Upper lobe of left lung (tissue), 6 donors: ENCODE data around the gene RIBC2. TPM values are rescaled to one million over a fixed set of nuclear protein-coding genes. Genes with fewer than 3 reads are reported as not detected.

Source experiments
- ATAC-seq, 2 donors: fragments of 200-7000 bp; cut with Tn5 transposase; one replicate each; pipeline ENCODE4 v1.9.1; 2022; ENCODE audit warnings: mild to moderate bottlenecking in 2 of 2, moderate library complexity in 2 of 2; ENCODE audit not compliant: low FRiP score in 2 of 2
- DNase-seq, 2 donors: peaks; one replicate each; pipeline ENCODE4 v3.0.0-alpha.2; 2019 to 2020
- H3K27ac ChIP-seq, 4 donors: fragments of 200-600 bp; sonication (generic); one replicate each; pipeline ENCODE4 v1.5.1; 2016 to 2019
- H3K27me3 ChIP-seq, 4 donors: fragments of 200-600 bp; sonication (generic); one replicate each; pipeline ENCODE4 v1.5.1; 2017 to 2019
- H3K36me3 ChIP-seq, 4 donors: fragments of 200-600 bp; sonication (generic); one replicate each; pipeline ENCODE4 v1.5.1; 2016 to 2019
- H3K4me1 ChIP-seq, 4 donors: fragments of 200-600 bp; sonication (generic); one replicate each; pipeline ENCODE4 v1.5.1; 2018 to 2019
- H3K4me3 ChIP-seq, 4 donors: fragments of 200-600 bp; sonication (generic); one replicate each; pipeline ENCODE4 v1.5.1; 2017 to 2019; ENCODE audit warnings: mild to moderate bottlenecking in 2 of 4, moderate library complexity in 1 of 4
- H3K9me3 ChIP-seq, 4 donors: fragments of 200-600 bp; sonication (generic); one replicate each; pipeline ENCODE4 v1.5.1; 2018 to 2019
- CTCF ChIP-seq, 6 experiments: fragments of 450-650 bp in 4 of 6; fragments of 200-600 bp in 2 of 6; sonication (generic) in 2 of 6; IDR thresholded peaks; one replicate each; pipeline ENCODE4 v1.5.1; 2016 to 2019; ENCODE audit warnings: antibody characterized with exemption in 6 of 6
- EP300 ChIP-seq, 4 donors: sonication (generic); formaldehyde crosslinking; IDR thresholded peaks; one replicate each; pipeline ENCODE4 v1.5.1; 2017; ENCODE audit warnings: antibody characterized with exemption in 4 of 4, control low read depth in 2 of 4
- POLR2A ChIP-seq, 4 donors: fragments of 450-650 bp; IDR thresholded peaks; one replicate each; pipeline ENCODE4 v1.5.1; 2016 to 2017; ENCODE audit warnings: antibody characterized with exemption in 4 of 4, mild to moderate bottlenecking in 2 of 4
- POLR2AphosphoS5 ChIP-seq, 2 donors: sonication (generic); formaldehyde crosslinking; IDR thresholded peaks; one replicate each; pipeline ENCODE4 v1.5.1; 2017; ENCODE audit warnings: antibody characterized with exemption in 2 of 2
- WGBS, 2 donors: methylation state at CpG; one replicate each; pipeline ENCODE4 v1.1.5; 2017 to 2018; 5-methylcytosine and 5-hydroxymethylcytosine counted together
- total RNA-seq, 6 donors: library from RNA; depleted of rRNA in 4 of 6; stranded (reverse); fragments of >200 nt in 4 of 6; gene quantifications; one replicate each; pipeline versions ENCODE4 v1.1.0 to v1.2.1, GENCODE V29; 2016 to 2021
- donor health status: DM: no; HTN: no; CAD: no; lungs with moderate emphysema.
- donor health status: DM: no; HTN: yes; CAD: no; lungs with severe emphysema.

The RIBC2 gene
- total RNA-seq, 6 donors from 2014 or later = 1.4 to 16.7 (median 3.5) TPM; not detected in 1

- TF ChIP-seq POLR2AphosphoS5 (IDR thresholded peaks at IDR 0.05) (no peak), CTCF (IDR thresholded peaks at IDR 0.05) (no peak), POLR2A (IDR thresholded peaks at IDR 0.05) (no peak), EP300 (IDR thresholded peaks at IDR 0.05) (no peak)
- ATAC-seq (no peak), DNase-seq (no peak)
- Histone ChIP-seq H3K36me3 (no peaks in the 10 kb centered on the region), H3K9me3 (no peaks in the 10 kb centered on the region), H3K4me3 (no peak overlapping the region), H3K27me3 (no peaks in the 10 kb centered on the region), H3K4me1 (no peaks in the 10 kb centered on the region), H3K27ac (peak overlapping the region; percentile 26 to 73 (median 48))
- WGBS, 2 donors = 85 to 88% methylated on average over 9 to 16 of the region's 16 CpGs
These were observed 36.8 kb downstream of the RIBC2 start for GRCh38 chr22:45450101-45450785.

GRCh38 chr22:45450921-45451651, 37.6 kb downstream of the RIBC2 start:
- ATAC-seq = peak in 1 of 2 donors; percentile 77
- H3K27ac ChIP-seq = peak overlapping the region in 3 of 4 donors; percentile 9 to 73 (median 29)
- H3K27me3 ChIP-seq = no peaks in the 10 kb centered on the region
- H3K4me3 ChIP-seq = no peak overlapping the region
- WGBS, 2 donors = 59 to 78% methylated on average over 11 to 12 of the region's 12 CpGs
- TF ChIP-seq EP300 (IDR thresholded peaks at IDR 0.05) = peak in 2 of 4 donors; percentile 4 to 31
- no peak for TF ChIP-seq CTCF (IDR thresholded peaks at IDR 0.05)
- peak in 1 of 2 donors; percentile 34 for TF ChIP-seq POLR2AphosphoS5 (IDR thresholded peaks at IDR 0.05)
- H3K4me1 ChIP-seq = no peaks in the 10 kb centered on the region
- H3K36me3 ChIP-seq = no peaks in the 10 kb centered on the region
- H3K9me3 ChIP-seq = no peaks in the 10 kb centered on the region
- DNase-seq = no peak

GRCh38 chr22:45451972-45452371, 38.5 kb downstream of the RIBC2 start:
- DNase-seq (no peak), ATAC-seq (no peak)
- Histone ChIP-seq H3K4me3 (no peak overlapping the region), H3K36me3 (no peaks in the 10 kb centered on the region), H3K27me3 (no peaks in the 10 kb centered on the region), H3K27ac (peak overlapping the region in 2 of 4 donors; percentile 9 to 29), H3K4me1 (no peaks in the 10 kb centered on the region), H3K9me3 (no peaks in the 10 kb centered on the region)
- WGBS, 2 donors = 63 to 72% methylated on average over 6 of the region's 6 CpGs
- TF ChIP-seq EP300 (IDR thresholded peaks at IDR 0.05) = no peak
- TF ChIP-seq CTCF (IDR thresholded peaks at IDR 0.05) = no peak
- no peak for TF ChIP-seq POLR2AphosphoS5 (IDR thresholded peaks at IDR 0.05)
- no peak for TF ChIP-seq POLR2A (IDR thresholded peaks at IDR 0.05)

- WGBS, 2 donors = 63 to 65% methylated on average over 8 of the region's 8 CpGs
- no peaks in the 10 kb centered on the region for H3K9me3 ChIP-seq
These were observed 39.3 kb downstream of the RIBC2 start for GRCh38 chr22:45452565-45453379.

More at GRCh38 chr22:45452565-45453379, 39.3 kb downstream of the RIBC2 start:
- Histone ChIP-seq H3K27me3 (no peaks in the 10 kb centered on the region), H3K4me1 (no peaks in the 10 kb centered on the region), H3K36me3 (no peaks in the 10 kb centered on the region), H3K4me3 (no peak overlapping the region), H3K27ac (peak overlapping the region in 1 of 4 donors; percentile 46)
- DNase-seq (no peak), ATAC-seq (no peak)
- no peak for TF ChIP-seq EP300 (IDR thresholded peaks at IDR 0.05)
- TF ChIP-seq CTCF (IDR thresholded peaks at IDR 0.05) = no peak
- no peak for TF ChIP-seq POLR2A (IDR thresholded peaks at IDR 0.05)
- no peak for TF ChIP-seq POLR2AphosphoS5 (IDR thresholded peaks at IDR 0.05)
